Stimulated activated CD8-positive, alpha-beta memory T cell treated with anti-CD3 and anti-CD28 coated beads, Interleukin-12 subunit alpha, Interleukin-12 subunit beta, amount 100 ng/mL, for 1 hour (primary cell): Measurements from ENCODE around the gene FGF14.

Experiments used
- DNase-seq: peaks from one replicate; pipeline ENCODE4 v3.0.0-alpha.2; 2020; ENCODE audit warnings: low read depth

The FGF14 gene

GRCh38 chr13:102401766-102402165 is at the start of gene FGF14:
TSS of gene FGF14 (minus strand) at chr13:102402048.
- DNase-seq, result no peak

GRCh38 chr13:102443249-102443648 is 41.4 kb upstream of the FGF14 start:
- DNase-seq, result no peak

- DNase-seq, result no peak
Observed at GRCh38 chr13:102441085-102441484, 39.2 kb upstream of the FGF14 start.

- no peak for DNase-seq
Observed at GRCh38 chr13:102440259-102440936, 38.5 kb upstream of the FGF14 start.

GRCh38 chr13:102422690-102423089 is 20.8 kb upstream of the FGF14 start:
- no peak for DNase-seq

- no peak for DNase-seq
Observed at GRCh38 chr13:102405499-102406100, 3.8 kb upstream of the FGF14 start.

- DNase-seq, result peak; percentile 14
Observed at GRCh38 chr13:102402290-102402689, 442 bp upstream of the FGF14 start.

GRCh38 chr13:102401265-102401664 is 583 bp downstream of the FGF14 start:
- no peak for DNase-seq

GRCh38 chr13:102400675-102401145 is 1.1 kb downstream of the FGF14 start:
- no peak for DNase-seq

GRCh38 chr13:102399791-102400674 is 1.8 kb downstream of the FGF14 start:
- DNase-seq, result no peak

- no peak for DNase-seq
Observed at GRCh38 chr13:102395939-102396338, 5.9 kb downstream of the FGF14 start.

GRCh38 chr13:102395174-102395573 is 6.7 kb downstream of the FGF14 start:
- DNase-seq, result no peak

- peak; percentile 96 for DNase-seq
Observed at GRCh38 chr13:102394158-102395053, 7.4 kb downstream of the FGF14 start.

GRCh38 chr13:102392481-102393209 is 9.2 kb downstream of the FGF14 start:
- no peak for DNase-seq

GRCh38 chr13:102386461-102386860 is 15.4 kb downstream of the FGF14 start:
- DNase-seq, result no peak

- no peak for DNase-seq
Observed at GRCh38 chr13:102380012-102380411, 21.8 kb downstream of the FGF14 start.

- DNase-seq, result no peak
Observed at GRCh38 chr13:102376318-102376717, 25.5 kb downstream of the FGF14 start.

- no peak for DNase-seq
Observed at GRCh38 chr13:102374726-102375125, 27.1 kb downstream of the FGF14 start.

GRCh38 chr13:102374233-102374632 is 27.6 kb downstream of the FGF14 start:
- DNase-seq, result no peak

- no peak for DNase-seq
Observed at GRCh38 chr13:102373221-102373620, 28.6 kb downstream of the FGF14 start.

- no peak for DNase-seq
Observed at GRCh38 chr13:102369302-102369701, 32.5 kb downstream of the FGF14 start.
